GM15510 (cell line): ENCODE data around the gene MAVS.

Experiments used
- POLR2A ChIP-seq: IDR thresholded peaks from 3 replicates; pipeline ENCODE4 v1.6.1; 2011; ENCODE audit warnings: borderline replicate concordance; ENCODE audit not compliant: insufficient read length; ENCODE audit errors: extremely low read depth

Gene MAVS

GRCh38 chr20:3909952-3910366 is 63.3 kb downstream of the MAVS start:
- TF ChIP-seq POLR2A, result no peak

- no peak for TF ChIP-seq POLR2A
Observed at GRCh38 chr20:3910853-3911252, 64.2 kb downstream of the MAVS start.

GRCh38 chr20:3911956-3912355 is 65.3 kb downstream of the MAVS start:
- TF ChIP-seq POLR2A, result no peak

GRCh38 chr20:3914446-3914845 is 67.8 kb downstream of the MAVS start:
- TF ChIP-seq POLR2A, result no peak

DNA sequence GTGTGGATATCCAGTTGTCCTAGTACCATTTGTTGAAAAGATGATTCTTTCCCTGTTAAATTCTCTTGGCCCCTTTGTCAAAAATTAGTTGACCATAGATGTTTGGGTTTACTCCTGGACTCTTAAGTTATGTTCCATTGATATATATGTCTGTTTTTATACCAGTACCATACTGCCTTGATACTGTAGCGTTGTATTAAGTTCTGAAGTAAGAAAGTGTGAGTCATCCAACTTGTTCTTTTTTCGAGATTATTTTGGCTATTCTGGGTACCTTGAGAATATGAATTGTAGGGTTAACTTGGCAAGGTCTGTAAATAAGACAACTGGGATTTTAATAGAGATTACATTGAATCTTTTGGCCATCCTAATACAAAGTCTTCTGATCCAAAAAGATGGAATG is 69.1 kb downstream of the MAVS start:
- no peak for TF ChIP-seq POLR2A

DNA sequence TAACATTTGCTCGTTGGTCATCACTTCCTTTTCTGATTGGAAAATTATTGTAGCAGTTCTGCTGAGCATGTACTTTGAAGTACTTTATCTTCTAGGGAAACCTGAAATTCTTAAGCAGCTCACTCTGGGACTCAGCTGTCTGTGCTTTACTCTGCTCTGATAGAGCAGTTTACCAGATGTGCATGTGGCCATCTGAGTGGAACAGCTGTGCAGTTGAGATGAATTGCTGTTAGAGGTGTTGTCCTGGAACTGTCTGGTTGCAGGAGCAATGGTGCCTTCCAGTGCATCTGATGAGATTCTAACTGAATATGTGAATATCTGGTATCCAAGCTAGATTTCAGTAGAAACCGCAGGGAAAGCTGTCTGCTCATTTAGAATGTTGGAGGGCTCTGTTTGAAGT is 69.7 kb downstream of the MAVS start:
- no peak for TF ChIP-seq POLR2A

- no peak for TF ChIP-seq POLR2A
Observed at GRCh38 chr20:3919352-3919751, 72.7 kb downstream of the MAVS start.

GRCh38 chr20:3922223-3922982 is 75.8 kb downstream of the MAVS start:
- TF ChIP-seq POLR2A, result no peak

- no peak for TF ChIP-seq POLR2A
Observed at GRCh38 chr20:3922983-3923339, 76.3 kb downstream of the MAVS start.

- TF ChIP-seq POLR2A, result no peak
Observed at GRCh38 chr20:3923818-3924217, 77.2 kb downstream of the MAVS start.

DNA sequence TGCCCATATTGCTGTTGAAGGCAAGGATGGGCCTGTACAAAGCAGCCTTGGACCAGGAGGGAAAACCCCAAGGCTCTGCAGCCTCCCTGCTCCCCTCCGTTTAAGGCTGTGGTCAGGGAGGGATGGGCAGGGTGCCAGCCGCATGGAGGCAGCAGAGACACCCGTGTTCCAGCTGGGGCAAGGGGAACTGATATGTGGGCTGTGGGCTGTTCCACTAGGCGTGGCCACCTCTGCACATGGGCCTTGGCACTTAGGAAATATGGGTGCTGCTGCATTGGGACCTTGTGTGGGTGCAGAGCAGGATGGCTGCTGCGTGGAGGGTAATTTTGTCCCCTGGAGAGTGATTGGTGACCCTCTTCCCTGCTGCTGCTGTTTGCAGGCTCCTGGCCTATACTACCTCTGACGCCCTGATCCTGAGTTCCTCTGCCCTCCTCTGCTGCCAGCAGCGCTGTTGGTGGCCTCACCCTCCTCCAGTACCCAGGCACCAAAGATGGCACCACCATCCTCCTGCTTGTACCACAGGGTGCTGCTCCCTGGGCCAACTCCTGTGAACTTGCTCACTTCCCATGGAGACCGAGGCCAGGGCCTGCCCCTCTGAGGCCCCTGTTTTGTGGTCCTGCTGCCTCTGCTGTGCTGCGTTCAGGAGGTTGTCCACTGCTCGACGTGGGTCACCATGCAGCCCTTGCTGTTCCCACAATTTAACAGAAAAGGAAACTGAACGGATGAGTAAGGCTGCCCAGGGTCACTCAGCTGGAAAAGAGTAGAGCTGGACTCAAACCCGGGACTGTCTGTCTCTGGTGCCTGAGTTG is 77.9 kb downstream of the MAVS start:
- no peak for TF ChIP-seq POLR2A

- no peak for TF ChIP-seq POLR2A
Observed at GRCh38 chr20:3925113-3925695, 78.6 kb downstream of the MAVS start.
